ENCODE measurements around the gene ATXN7L1. TPM values are rescaled to one million over a fixed set of nuclear protein-coding genes. Genes with fewer than 3 reads are reported as not detected.

The ATXN7L1 gene
- total and polyA plus RNA-seq, 2 donors (not counting 1 experiment from before 2014, with no cell fraction given), result 7.1 to 40.6 TPM

DNA sequence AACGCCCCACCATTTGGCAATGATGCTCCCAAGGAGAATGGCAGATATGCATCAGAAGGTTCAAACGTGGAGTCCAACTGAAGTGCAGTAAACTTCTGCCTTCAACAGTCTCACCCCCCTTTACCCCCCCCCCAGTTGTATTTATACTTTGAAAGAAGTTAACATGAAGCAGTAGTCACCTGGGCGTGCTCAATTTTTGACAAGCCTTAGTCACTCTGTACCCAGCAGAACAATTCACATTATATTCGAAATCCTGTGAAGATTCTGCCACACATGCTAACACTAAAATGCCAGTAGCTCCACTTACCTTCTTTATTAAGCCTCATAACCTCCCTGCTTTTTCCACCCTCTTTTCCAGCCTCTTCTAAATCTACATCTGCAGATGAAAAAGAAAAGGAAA lies 894 bp downstream of the ATXN7L1 start:
- DNase-seq, result no peak
- Mint-ChIP-seq H3K27ac (no peak overlapping the region), H3K4me1 (peaks cover 23% of the 10 kb centered on the region), H3K9me3 (ENCODE audit: insufficient read depth) (no peaks in the 10 kb centered on the region), H3K27me3 (peaks cover 14% of the 10 kb centered on the region), H3K4me3 (peak overlapping the region; percentile 90)
- Histone ChIP-seq H3K79me2 (ENCODE audit: control insufficient read depth, insufficient read depth, low read length) (no peaks in the 10 kb centered on the region), H3K4me2 (replicated peaks; ENCODE audit: low read depth, low read length, poor library complexity, severe bottlenecking) (peak overlapping the region; percentile 97), H3K27me3 (replicated peaks in 1 of 4; ENCODE audit: control extremely low read depth in 1 of 4, control insufficient read depth in 3 of 4, insufficient read depth in 4 of 4, low read length in 3 of 4) (peaks cover 0 to 25% (median 8%) of the 10 kb centered on the region in 4 experiments), H3K27ac (ENCODE audit: low read length in 2 of 2) (no peak overlapping the region), H3K9ac (ENCODE audit: low read length) (no peak overlapping the region), H3K36me3 (replicated peaks in 1 of 2; ENCODE audit: control extremely low read depth in 1 of 2, control insufficient read depth in 1 of 2, extremely low read depth in 1 of 2, insufficient read depth in 2 of 2, low read length in 1 of 2) (no peaks in the 10 kb centered on the region), H3K4me3 (ENCODE audit: control extremely low read depth in 1 of 5, extremely low read depth in 1 of 5, insufficient read depth in 1 of 5, low read depth in 2 of 5, low read length in 4 of 5) (no peak overlapping the region), H3K4me1 (ENCODE audit: control insufficient read depth in 2 of 2, insufficient read depth in 2 of 2, low read length in 2 of 2) (peaks cover 13 to 15% of the 10 kb centered on the region in 2 donors), H3K9me3 (ENCODE audit: control extremely low read depth in 1 of 3, control insufficient read depth in 2 of 3, insufficient read depth in 1 of 3, low read length in 2 of 3) (no peaks in the 10 kb centered on the region), H4K20me1 (ENCODE audit: control insufficient read depth, insufficient read depth, low read length, poor library complexity, severe bottlenecking) (no peaks in the 10 kb centered on the region), H2AFZ (ENCODE audit: insufficient read depth, low read depth, low read length, poor library complexity, severe bottlenecking) (no peak overlapping the region)
- ChIA-PET POLR2A (no interaction called here), CTCF (no interaction called here)
- intact Hi-C loops (cut with micrococcal nuclease), result loop anchor here (5.0 kb wide), 3 partner anchors 108 to 292 kb away; partner anchors contain the start of gene SYPL1
- TF ChIP-seq, protein P1, sequence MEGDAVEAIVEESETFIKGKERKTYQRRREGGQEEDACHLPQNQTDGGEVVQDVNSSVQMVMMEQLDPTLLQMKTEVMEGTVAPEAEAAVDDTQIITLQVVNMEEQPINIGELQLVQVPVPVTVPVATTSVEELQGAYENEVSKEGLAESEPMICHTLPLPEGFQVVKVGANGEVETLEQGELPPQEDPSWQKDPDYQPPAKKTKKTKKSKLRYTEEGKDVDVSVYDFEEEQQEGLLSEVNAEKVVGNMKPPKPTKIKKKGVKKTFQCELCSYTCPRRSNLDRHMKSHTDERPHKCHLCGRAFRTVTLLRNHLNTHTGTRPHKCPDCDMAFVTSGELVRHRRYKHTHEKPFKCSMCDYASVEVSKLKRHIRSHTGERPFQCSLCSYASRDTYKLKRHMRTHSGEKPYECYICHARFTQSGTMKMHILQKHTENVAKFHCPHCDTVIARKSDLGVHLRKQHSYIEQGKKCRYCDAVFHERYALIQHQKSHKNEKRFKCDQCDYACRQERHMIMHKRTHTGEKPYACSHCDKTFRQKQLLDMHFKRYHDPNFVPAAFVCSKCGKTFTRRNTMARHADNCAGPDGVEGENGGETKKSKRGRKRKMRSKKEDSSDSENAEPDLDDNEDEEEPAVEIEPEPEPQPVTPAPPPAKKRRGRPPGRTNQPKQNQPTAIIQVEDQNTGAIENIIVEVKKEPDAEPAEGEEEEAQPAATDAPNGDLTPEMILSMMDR (IDR thresholded peaks at IDR 0.05), result no peak
- no peak for TF ChIP-seq EZH2 (IDR thresholded peaks at IDR 0.05; ENCODE audit: borderline replicate concordance, insufficient read depth, low read depth, low read length, poor library complexity, severe bottlenecking)
- ATAC-seq (ENCODE audit: low read depth), result no peak
- 60% methylated on average over 2 of the region's 4 CpGs for WGBS (ENCODE audit: insufficient coverage)

- CTCF ChIA-PET, result no interaction called here
- POLR2A ChIA-PET, result no interaction called here
- H3K27ac ChIP-seq (ENCODE audit: low read length in 2 of 2), result no peak overlapping the region
Observed at GRCh38 chr7:105874055-105874454, 2.3 kb downstream of the ATXN7L1 start.

More at GRCh38 chr7:105874055-105874454, 2.3 kb downstream of the ATXN7L1 start:
- Mint-ChIP-seq H3K9me3 (ENCODE audit: insufficient read depth) (no peaks in the 10 kb centered on the region), H3K4me3 (no peak overlapping the region), H3K4me1 (peaks cover 23% of the 10 kb centered on the region), H3K27me3 (peaks cover 14% of the 10 kb centered on the region), H3K27ac (no peak overlapping the region)
- Histone ChIP-seq H3K9ac (ENCODE audit: low read length) (no peak overlapping the region), H3K4me2 (replicated peaks; ENCODE audit: low read depth, low read length, poor library complexity, severe bottlenecking) (no peak overlapping the region), H4K20me1 (ENCODE audit: control insufficient read depth, insufficient read depth, low read length, poor library complexity, severe bottlenecking) (no peaks in the 10 kb centered on the region), H3K36me3 (replicated peaks in 1 of 2; ENCODE audit: control extremely low read depth in 1 of 2, control insufficient read depth in 1 of 2, extremely low read depth in 1 of 2, insufficient read depth in 2 of 2, low read length in 1 of 2) (no peaks in the 10 kb centered on the region), H3K79me2 (ENCODE audit: control insufficient read depth, insufficient read depth, low read length) (no peaks in the 10 kb centered on the region), H2AFZ (ENCODE audit: insufficient read depth, low read depth, low read length, poor library complexity, severe bottlenecking) (no peak overlapping the region), H3K27me3 (replicated peaks in 1 of 4; ENCODE audit: control extremely low read depth in 1 of 4, control insufficient read depth in 3 of 4, insufficient read depth in 4 of 4, low read length in 3 of 4) (peaks cover 0 to 25% (median 8%) of the 10 kb centered on the region in 4 experiments), H3K9me3 (ENCODE audit: control extremely low read depth in 1 of 3, control insufficient read depth in 2 of 3, insufficient read depth in 1 of 3, low read length in 2 of 3) (no peaks in the 10 kb centered on the region), H3K4me3 (ENCODE audit: control extremely low read depth in 1 of 5, extremely low read depth in 1 of 5, insufficient read depth in 1 of 5, low read depth in 2 of 5, low read length in 4 of 5) (no peak overlapping the region), H3K4me1 (ENCODE audit: control insufficient read depth in 2 of 2, insufficient read depth in 2 of 2, low read length in 2 of 2) (peaks cover 13 to 15% of the 10 kb centered on the region in 2 donors)
- intact Hi-C loops (cut with micrococcal nuclease), result no loop called here
- DNase-seq (no peak), ATAC-seq (ENCODE audit: low read depth) (no peak)
- TF ChIP-seq EZH2 (IDR thresholded peaks at IDR 0.05; ENCODE audit: borderline replicate concordance, insufficient read depth, low read depth, low read length, poor library complexity, severe bottlenecking), result no peak
- 92% methylated on average over 2 of the region's 6 CpGs for WGBS (ENCODE audit: insufficient coverage)
